Neural progenitor cell (in vitro differentiated cells): ENCODE measurements around the gene HNRNPA2B1. TPM values are rescaled to one million over a fixed set of nuclear protein-coding genes. Genes with fewer than 3 reads are reported as not detected.

Source experiments
- DNase-seq: peaks from one replicate; pipeline ENCODE4 v3.0.0-alpha.2; 2016; ENCODE audit warnings: low spot score
- H2AFZ ChIP-seq: fragments of 200-600 bp; sonication (generic); replicated peaks from 2 replicates; pipeline ENCODE4 v1.6.1; 2016; ENCODE audit warnings: antibody characterized with exemption
- H3F3A ChIP-seq: fragments of 200-600 bp; sonication (generic); 2 replicates; pipeline ENCODE4 v1.6.1; 2016; ENCODE audit warnings: antibody characterized with exemption, low read depth
- H3K27ac ChIP-seq: fragments of 200-600 bp; sonication (generic); 2 replicates; pipeline ENCODE4 v1.5.1; 2016; ENCODE audit warnings: mild to moderate bottlenecking
- H3K27me3 ChIP-seq: fragments of 200-600 bp; sonication (generic); 2 replicates; pipeline ENCODE4 v1.6.1; 2016; ENCODE audit warnings: mild to moderate bottlenecking, moderate library complexity
- H3K36me3 ChIP-seq: fragments of 200-600 bp; sonication (generic); 2 replicates; pipeline ENCODE4 v1.5.1; 2016
- H3K4me1 ChIP-seq: fragments of 200-600 bp; sonication (generic); 2 replicates; pipeline ENCODE4 v1.6.1; 2016; ENCODE audit warnings: mixed run types
- H3K4me2 ChIP-seq: fragments of 200-600 bp; sonication (generic); 2 replicates; pipeline ENCODE4 v1.6.1; 2016
- H3K4me3 ChIP-seq: fragments of 200-600 bp; sonication (generic); 2 replicates; pipeline ENCODE4 v1.5.1; 2016
- H3K79me2 ChIP-seq: fragments of 200-600 bp; sonication (generic); 2 replicates; pipeline ENCODE4 v1.6.1; 2016; ENCODE audit warnings: low read depth
- H3K9ac ChIP-seq: fragments of 200-600 bp; sonication (generic); 2 replicates; pipeline ENCODE4 v1.6.1; 2016
- H3K9me3 ChIP-seq: fragments of 200-600 bp; sonication (generic); 2 replicates; pipeline ENCODE4 v1.5.1; 2016; ENCODE audit warnings: low read depth
- H4K20me1 ChIP-seq: fragments of 200-600 bp; sonication (generic); 2 replicates; pipeline ENCODE4 v1.6.1; 2016; ENCODE audit warnings: low read depth
- H3K27ac Mint-ChIP-seq: 3 replicates; pipeline ENCODE4 v1.8.0; 2021; ENCODE audit warnings: mixed read lengths
- H3K27me3 Mint-ChIP-seq: 2 replicates; pipeline ENCODE4 v1.8.0; 2022; ENCODE audit warnings: low read depth, mild to moderate bottlenecking, inconsistent platforms, moderate library complexity, mixed read lengths; ENCODE audit not compliant: insufficient read depth
- H3K36me3 Mint-ChIP-seq: 3 replicates; pipeline ENCODE4 v1.8.0; 2021; ENCODE audit warnings: mixed read lengths
- H3K4me1 Mint-ChIP-seq: 3 replicates; pipeline ENCODE4 v1.8.0; 2021; ENCODE audit warnings: mixed read lengths
- H3K4me3 Mint-ChIP-seq: 3 replicates; pipeline ENCODE4 v1.8.0; 2021; ENCODE audit warnings: mild to moderate bottlenecking, moderate library complexity, mixed read lengths
- H3K9me3 Mint-ChIP-seq: 3 replicates; pipeline ENCODE4 v1.8.0; 2020; ENCODE audit warnings: mixed read lengths
- CTCF ChIP-seq: fragments of 200-600 bp; sonication (generic); IDR thresholded peaks from 2 replicates; pipeline ENCODE4 v1.5.1; 2017; ENCODE audit warnings: antibody characterized with exemption, mild to moderate bottlenecking
- EZH2 ChIP-seq: fragments of 200-600 bp; sonication (generic); IDR thresholded peaks from 2 replicates; pipeline ENCODE4 v1.6.1; 2017; ENCODE audit warnings: antibody characterized with exemption, mild to moderate bottlenecking, moderate library complexity
- EZH2phosphoT487 ChIP-seq: fragments of 200-600 bp; sonication (generic); IDR thresholded peaks from 2 replicates; pipeline ENCODE4 v1.6.1; 2017; ENCODE audit warnings: antibody characterized with exemption
- total RNA-seq: library from RNA; depleted of rRNA; stranded (reverse); fragments of >200 nt; gene quantifications from 2 replicates; pipeline ENCODE4 v1.2.3, GENCODE V29; 2015; ENCODE audit warnings: low replicate concordance

The HNRNPA2B1 gene
- total RNA-seq, 1 donor from 2014 or later, result 601 TPM

- no peak overlapping the region for H3K27ac ChIP-seq
- Mint-ChIP-seq H3K27ac (no peak overlapping the region), H3K4me3 (no peak overlapping the region), H3K27me3 (peaks cover 2% of the 10 kb centered on the region), H3K9me3 (peaks cover 5% of the 10 kb centered on the region), H3K36me3 (peaks cover 6% of the 10 kb centered on the region), H3K4me1 (peaks cover 4% of the 10 kb centered on the region)
- no peaks in the 10 kb centered on the region for H3K36me3 ChIP-seq
- no peaks in the 10 kb centered on the region for H4K20me1 ChIP-seq
- no peaks in the 10 kb centered on the region for H3K4me1 ChIP-seq
- no peaks in the 10 kb centered on the region for H3K9me3 ChIP-seq
- H3K4me3 ChIP-seq, result no peak overlapping the region
- no peak for TF ChIP-seq EZH2
- no peak for TF ChIP-seq EZH2phosphoT487
- TF ChIP-seq CTCF, result no peak
- H2AFZ ChIP-seq, result no peak overlapping the region
- no peaks in the 10 kb centered on the region for H3K27me3 ChIP-seq
- no peaks in the 10 kb centered on the region for H3F3A ChIP-seq
- no peak overlapping the region for H3K9ac ChIP-seq
- H3K79me2 ChIP-seq, result no peaks in the 10 kb centered on the region
- no peak for DNase-seq
- no peak overlapping the region for H3K4me2 ChIP-seq
These were observed 28.9 kb downstream of the HNRNPA2B1 start for GRCh38 chr7:26171601-26172000.

- Histone ChIP-seq H3K9ac (no peak overlapping the region), H3K27ac (no peak overlapping the region), H3F3A (no peaks in the 10 kb centered on the region), H3K9me3 (no peaks in the 10 kb centered on the region), H2AFZ (no peak overlapping the region), H3K4me3 (no peak overlapping the region), H3K79me2 (no peaks in the 10 kb centered on the region), H3K36me3 (no peaks in the 10 kb centered on the region), H3K4me1 (no peaks in the 10 kb centered on the region), H4K20me1 (no peaks in the 10 kb centered on the region), H3K4me2 (no peak overlapping the region), H3K27me3 (no peaks in the 10 kb centered on the region)
- peaks cover 3% of the 10 kb centered on the region for H3K36me3 Mint-ChIP-seq
- TF ChIP-seq EZH2, result no peak
- H3K4me1 Mint-ChIP-seq, result peaks cover 4% of the 10 kb centered on the region
- H3K4me3 Mint-ChIP-seq, result no peak overlapping the region
- no peak for DNase-seq
- H3K27ac Mint-ChIP-seq, result no peak overlapping the region
- H3K9me3 Mint-ChIP-seq, result peaks cover 3% of the 10 kb centered on the region
- peaks cover 2% of the 10 kb centered on the region for H3K27me3 Mint-ChIP-seq
These were observed 29.9 kb downstream of the HNRNPA2B1 start for GRCh38 chr7:26170663-26171062.

- H2AFZ ChIP-seq, result no peak overlapping the region
- Mint-ChIP-seq H3K36me3 (peaks cover 3% of the 10 kb centered on the region), H3K27ac (no peak overlapping the region), H3K4me1 (peaks cover 4% of the 10 kb centered on the region), H3K4me3 (no peak overlapping the region), H3K9me3 (no peaks in the 10 kb centered on the region), H3K27me3 (peaks cover 2% of the 10 kb centered on the region)
- H4K20me1 ChIP-seq, result no peaks in the 10 kb centered on the region
- no peak overlapping the region for H3K4me3 ChIP-seq
- TF ChIP-seq EZH2phosphoT487, result no peak
- H3K36me3 ChIP-seq, result no peaks in the 10 kb centered on the region
- DNase-seq, result no peak
- no peaks in the 10 kb centered on the region for H3K79me2 ChIP-seq
- H3K4me2 ChIP-seq, result no peak overlapping the region
- no peaks in the 10 kb centered on the region for H3K9me3 ChIP-seq
- no peaks in the 10 kb centered on the region for H3K4me1 ChIP-seq
- H3K9ac ChIP-seq, result no peak overlapping the region
- no peak overlapping the region for H3K27ac ChIP-seq
- H3K27me3 ChIP-seq, result no peaks in the 10 kb centered on the region
- H3F3A ChIP-seq, result no peaks in the 10 kb centered on the region
These were observed 31.3 kb downstream of the HNRNPA2B1 start for GRCh38 chr7:26169271-26169670.

GRCh38 chr7:26168458-26169023, 32.0 kb downstream of the HNRNPA2B1 start:
- no peaks in the 10 kb centered on the region for H3K9me3 Mint-ChIP-seq
- Histone ChIP-seq H3K4me3 (no peak overlapping the region), H3K4me2 (no peak overlapping the region), H3K27ac (no peak overlapping the region), H4K20me1 (no peaks in the 10 kb centered on the region), H3K9ac (no peak overlapping the region), H2AFZ (no peak overlapping the region), H3K9me3 (no peaks in the 10 kb centered on the region), H3K4me1 (no peaks in the 10 kb centered on the region), H3K79me2 (no peaks in the 10 kb centered on the region), H3K27me3 (no peaks in the 10 kb centered on the region), H3F3A (no peaks in the 10 kb centered on the region), H3K36me3 (no peaks in the 10 kb centered on the region)
- peak; percentile 23 for TF ChIP-seq CTCF
- no peak for TF ChIP-seq EZH2phosphoT487
- no peak overlapping the region for H3K27ac Mint-ChIP-seq
- H3K36me3 Mint-ChIP-seq, result peaks cover 3% of the 10 kb centered on the region
- H3K4me3 Mint-ChIP-seq, result no peak overlapping the region
- H3K4me1 Mint-ChIP-seq, result peaks cover 4% of the 10 kb centered on the region
- DNase-seq, result no peak
- H3K27me3 Mint-ChIP-seq, result peaks cover 2% of the 10 kb centered on the region
